IPS DF 19.7 (cell line): ENCODE results near the gene KIF14.
A peak's percentile ranks its signal among the peaks of the same experiment; 100 is the strongest.
"Not testable (repeated sequence)": the region's sequence is repeated elsewhere in the genome, so short reads cannot be mapped to it uniquely, and the experiment has no call there.

ENCODE experiments used
- DNase-seq: peaks from one replicate; pipeline ENCODE4 v3.0.0-alpha.2; 2013; ENCODE audit warnings: low read depth, low spot score

Gene KIF14

DNA sequence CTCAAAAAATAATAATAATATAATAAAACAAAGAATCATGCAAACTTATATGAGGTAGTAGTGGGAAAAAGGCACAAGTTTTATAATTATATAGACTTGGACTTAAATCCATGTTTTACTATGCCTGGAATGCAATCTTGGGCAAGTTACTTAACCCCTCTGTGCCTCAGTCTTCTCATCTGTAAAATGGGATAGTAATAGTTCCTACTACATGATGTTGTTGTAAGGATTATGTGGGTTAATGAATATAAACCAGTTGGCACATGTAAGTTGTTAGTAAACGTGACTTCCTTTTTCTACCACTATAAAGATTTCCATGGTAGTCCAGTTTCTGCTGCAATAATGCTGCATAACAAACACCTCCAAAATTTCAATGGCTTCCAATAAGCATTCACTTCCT lies 10.8 kb upstream of the KIF14 start:
- DNase-seq = no peak

- DNase-seq = not testable (repeated sequence)
Measured at GRCh38 chr1:200630515-200630899, 10.0 kb upstream of the KIF14 start.

GRCh38 chr1:200629876-200630514 lies 9.4 kb upstream of the KIF14 start:
- DNase-seq = no peak

GRCh38 chr1:200628223-200628881 lies 7.8 kb upstream of the KIF14 start:
- no peak for DNase-seq

DNA sequence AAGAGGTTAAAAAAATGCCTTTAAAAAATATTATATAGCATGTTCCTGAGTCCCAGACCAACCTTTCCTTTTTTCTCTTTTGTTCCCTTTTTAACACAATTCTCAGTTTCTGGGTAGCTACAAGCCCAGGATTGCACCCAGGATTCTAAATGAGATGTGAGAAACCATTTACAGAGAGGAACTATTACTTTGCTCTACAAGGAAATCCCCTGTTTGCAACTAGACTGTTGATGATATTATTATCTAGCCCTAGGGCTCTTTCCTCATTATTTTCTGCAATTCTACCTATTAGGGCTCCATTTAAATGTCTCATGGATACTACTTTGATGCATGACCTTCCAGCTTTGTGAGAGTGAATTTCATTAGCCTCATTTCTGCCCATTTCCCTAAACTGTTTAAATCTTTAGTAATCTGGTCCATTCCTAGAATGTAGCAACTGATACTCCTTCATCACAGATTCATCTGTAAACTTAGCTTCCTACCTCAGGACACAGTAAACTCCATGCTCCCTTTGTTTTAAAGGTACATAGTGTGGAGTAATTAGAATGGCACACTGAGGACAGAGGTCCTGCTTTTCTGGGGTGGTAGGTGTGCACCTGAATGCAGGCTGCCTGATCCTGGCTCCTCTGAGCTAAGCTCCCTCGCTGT lies 7.1 kb upstream of the KIF14 start:
- no peak for DNase-seq

- no peak for DNase-seq
Measured at GRCh38 chr1:200626853-200627534, 6.4 kb upstream of the KIF14 start.

- DNase-seq = no peak
Measured at GRCh38 chr1:200625381-200625824, 4.9 kb upstream of the KIF14 start.

DNA sequence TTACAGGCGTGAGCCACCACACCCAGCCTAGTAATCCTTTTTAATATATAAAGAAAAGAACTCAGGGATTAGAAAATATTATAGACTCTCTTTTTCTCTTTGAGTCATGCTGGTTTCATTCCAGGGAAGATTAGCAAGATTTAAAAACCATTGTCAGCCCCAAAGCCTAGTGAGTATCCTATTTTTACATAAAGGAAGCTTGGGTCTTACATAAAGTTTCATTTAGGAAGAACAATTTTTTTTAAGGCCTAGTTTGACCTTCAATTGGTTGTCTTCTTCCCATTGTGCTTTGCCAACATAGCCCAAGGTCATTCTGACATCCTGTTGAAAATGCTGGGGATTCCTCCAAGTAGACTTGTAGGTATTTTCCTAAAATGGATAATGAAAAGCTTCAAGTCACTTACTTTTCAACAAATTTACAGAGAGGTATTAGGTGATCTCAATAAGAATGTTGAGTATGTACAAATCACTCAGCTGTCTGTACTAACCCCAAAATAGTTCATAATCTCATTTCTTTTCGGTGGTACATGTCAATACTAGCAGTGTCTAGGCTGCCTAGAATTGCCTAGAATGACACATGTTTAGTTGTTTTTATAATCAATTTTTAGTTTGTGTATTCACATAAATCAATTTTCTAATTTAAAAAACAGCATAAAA lies 4.3 kb upstream of the KIF14 start:
- no peak for DNase-seq

- DNase-seq = no peak
Measured at GRCh38 chr1:200619894-200620272, 668 bp downstream of the KIF14 start.

DNA sequence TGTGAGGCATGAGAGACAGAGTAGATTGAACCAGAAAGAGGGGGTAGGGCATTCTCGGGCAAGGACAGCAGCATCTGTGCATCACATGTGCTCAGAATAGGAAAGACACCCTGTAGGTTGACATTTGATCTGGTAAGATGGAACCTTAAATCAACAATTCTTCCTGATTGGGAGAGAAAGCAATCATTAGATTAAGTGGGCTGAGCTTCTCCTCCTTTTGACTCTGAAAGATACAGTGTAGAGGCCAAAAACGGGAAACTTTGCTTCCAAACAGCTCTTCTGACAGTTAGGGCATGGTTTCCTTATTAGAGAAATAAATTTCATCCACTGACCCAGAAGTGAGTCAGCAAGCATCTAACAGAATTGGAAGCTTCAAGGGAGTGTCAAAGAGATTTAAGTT lies 9.7 kb downstream of the KIF14 start:
- no peak for DNase-seq

GRCh38 chr1:200602632-200603031 lies 17.9 kb downstream of the KIF14 start:
- no peak for DNase-seq

GRCh38 chr1:200590001-200590400 lies 30.6 kb downstream of the KIF14 start:
- DNase-seq = no peak

- DNase-seq = no peak
Measured at GRCh38 chr1:200588698-200589097, 31.9 kb downstream of the KIF14 start.

DNA sequence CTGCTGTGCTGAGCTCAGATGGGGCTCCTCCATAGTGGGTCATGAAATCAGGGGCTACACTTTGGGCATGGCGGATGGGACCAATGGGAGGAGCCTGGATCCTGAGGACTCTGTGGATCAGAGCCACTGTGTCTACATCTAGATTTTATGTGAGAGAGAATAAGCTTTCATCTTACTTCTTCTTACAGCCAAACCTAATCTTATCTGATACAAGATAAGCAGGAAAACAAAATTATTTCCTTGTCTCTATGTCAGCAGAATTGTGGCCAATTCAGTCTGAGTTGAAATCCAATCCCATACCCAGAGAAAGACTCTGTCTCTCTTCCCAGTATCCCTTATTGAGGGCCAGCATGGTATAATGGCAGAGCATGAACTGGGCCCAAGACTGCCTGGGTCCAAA lies 56.2 kb downstream of the KIF14 start:
- no peak for DNase-seq

DNA sequence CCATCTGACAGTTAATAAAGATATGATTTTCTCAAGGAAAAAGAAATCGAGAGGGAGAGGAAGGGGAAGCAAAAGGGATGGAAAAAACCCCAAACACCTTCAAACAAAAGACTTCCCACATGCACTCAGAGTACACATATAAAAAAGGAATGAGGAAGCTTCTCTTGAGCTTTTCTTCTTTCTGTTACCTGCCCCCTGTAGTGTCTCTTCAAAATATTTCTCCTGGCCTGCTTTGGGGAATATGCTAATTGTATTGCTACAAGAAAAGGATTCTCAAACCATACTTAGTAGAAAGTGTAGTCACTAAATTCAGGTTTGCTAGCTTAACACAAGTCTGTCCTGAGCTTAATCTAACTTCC lies 58.7 kb downstream of the KIF14 start:
- DNase-seq = peak; percentile 3

DNA sequence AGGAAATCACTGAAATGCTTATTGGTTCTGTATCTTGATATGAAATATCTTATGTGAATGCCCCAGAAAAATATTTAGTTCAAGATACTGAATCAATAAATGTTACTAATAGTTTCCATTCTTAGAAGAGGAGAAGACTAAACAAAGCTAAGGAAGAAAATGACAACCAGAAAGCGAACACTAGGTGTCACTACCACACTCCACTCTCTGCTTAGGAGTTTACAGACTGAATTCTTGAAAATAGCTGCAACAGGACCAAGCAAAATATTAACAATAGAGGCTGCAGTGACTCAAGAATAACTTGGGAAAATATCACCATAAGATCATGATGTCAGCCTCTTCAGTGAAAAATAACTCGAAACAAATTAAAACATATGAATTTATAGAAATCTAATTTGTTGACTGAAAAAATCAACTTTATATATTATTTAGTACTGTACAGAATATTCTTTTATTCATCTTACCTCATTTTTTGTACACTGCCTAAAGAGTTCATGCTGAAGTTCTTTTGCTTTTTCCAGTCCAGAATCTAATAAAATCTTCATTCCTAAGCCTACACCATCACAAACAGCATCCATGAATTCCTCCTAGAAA lies 61.6 kb downstream of the KIF14 start:
- DNase-seq = no peak

DNA sequence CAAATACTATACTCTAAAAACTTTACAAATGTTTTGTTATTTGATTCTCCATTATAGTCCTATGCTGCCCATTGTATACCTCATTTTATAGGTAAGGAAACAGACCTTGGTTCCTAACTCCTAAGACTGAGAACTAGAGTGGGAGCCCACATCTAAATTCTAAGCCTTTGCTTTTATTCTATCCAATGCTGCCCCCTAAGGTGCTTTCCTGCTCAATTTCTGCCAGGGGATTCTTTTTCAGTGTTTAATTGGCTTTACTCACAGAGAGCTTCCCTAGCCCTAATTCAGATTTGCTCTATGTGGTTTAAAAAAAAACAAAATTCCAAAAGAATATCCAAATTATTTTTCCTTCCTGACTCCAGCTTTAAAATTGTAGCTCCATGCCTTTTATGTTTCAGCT lies 64.5 kb downstream of the KIF14 start:
- DNase-seq = no peak

DNA sequence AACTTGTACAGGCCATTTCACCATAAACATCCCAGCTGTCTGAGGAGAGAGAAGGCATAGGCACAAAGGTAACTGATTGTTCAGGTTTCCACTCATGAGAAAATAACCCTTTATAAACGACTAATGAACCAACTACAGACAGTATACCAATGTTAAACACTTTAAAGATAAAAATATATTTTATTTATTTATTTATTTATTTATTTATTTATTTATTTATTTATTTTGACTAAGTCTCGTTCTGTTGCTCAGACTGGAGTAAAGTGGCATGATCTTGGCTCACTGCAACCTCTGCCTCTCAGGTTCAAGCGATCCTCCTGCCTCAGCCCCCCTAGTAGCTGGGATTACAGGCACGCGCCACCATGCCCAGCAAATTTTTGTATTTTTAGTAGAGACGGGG lies 67.8 kb downstream of the KIF14 start:
- DNase-seq = not testable (repeated sequence)

DNA sequence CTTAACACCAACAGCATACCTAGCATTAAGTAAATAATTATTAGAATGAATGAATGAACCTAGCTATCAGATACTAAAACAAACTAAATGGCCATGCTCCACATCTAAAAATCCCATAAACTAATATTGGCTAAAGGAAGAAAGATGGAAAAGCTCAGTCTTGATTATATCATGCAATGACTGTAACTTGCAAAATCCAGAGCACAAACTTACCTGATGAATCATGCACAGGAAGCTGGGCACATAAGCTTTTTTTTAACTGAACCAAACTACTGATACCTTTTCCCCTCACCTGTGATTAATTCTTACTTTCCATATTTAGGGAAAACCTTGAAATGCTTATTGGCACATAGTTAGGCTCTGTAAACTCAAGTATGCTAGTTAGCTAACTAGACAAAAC lies 70.2 kb downstream of the KIF14 start:
- DNase-seq = no peak

DNA sequence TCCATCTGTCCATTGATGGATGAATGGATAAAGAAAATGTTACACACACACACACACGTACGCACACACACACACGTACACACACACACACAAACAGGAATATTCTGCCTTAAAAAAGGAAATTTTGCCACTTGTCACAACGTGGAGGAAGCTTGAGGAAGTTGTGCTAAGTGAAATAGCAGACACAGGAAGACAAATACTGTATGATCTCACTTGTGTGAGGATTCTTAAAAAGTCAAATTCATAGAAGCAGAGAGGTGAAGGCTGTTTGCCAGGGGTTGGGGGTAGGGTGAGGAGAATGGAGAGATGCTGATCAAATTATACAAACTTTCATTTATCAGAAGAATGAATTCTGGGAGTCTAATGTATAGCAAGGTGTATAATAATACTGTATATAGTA lies 73.2 kb downstream of the KIF14 start:
- no peak for DNase-seq

- no peak for DNase-seq
Measured at GRCh38 chr1:200546577-200546976, 74.0 kb downstream of the KIF14 start.

- no peak for DNase-seq
Measured at GRCh38 chr1:200542162-200542561, 78.4 kb downstream of the KIF14 start.
